ENCODE data around the gene CRYM.
"Not testable (repeated sequence)": the region's sequence is repeated elsewhere in the genome, so short reads cannot be mapped to it uniquely, and the experiment has no call there.

The CRYM gene

GRCh38 chr16:21277045-21277926, 804 bp downstream of the CRYM start:
- no peak for DNase-seq

- no peak for DNase-seq
Observed at GRCh38 chr16:21276090-21276489, 2.0 kb downstream of the CRYM start.

GRCh38 chr16:21275529-21275928, 2.6 kb downstream of the CRYM start:
- DNase-seq: no peak

GRCh38 chr16:21274172-21274726, 3.8 kb downstream of the CRYM start:
- DNase-seq: no peak

GRCh38 chr16:21272763-21273162, 5.3 kb downstream of the CRYM start:
- DNase-seq: not testable (repeated sequence)

GRCh38 chr16:21272253-21272652, 5.8 kb downstream of the CRYM start:
- DNase-seq: no peak

GRCh38 chr16:21268236-21268635, 9.9 kb downstream of the CRYM start:
- no peak for DNase-seq

- no peak for DNase-seq
Observed at GRCh38 chr16:21267298-21267697, 10.8 kb downstream of the CRYM start.

GRCh38 chr16:21265104-21265837, 12.8 kb downstream of the CRYM start:
- no peak for DNase-seq

- no peak for DNase-seq
Observed at GRCh38 chr16:21264571-21265036, 13.5 kb downstream of the CRYM start.

GRCh38 chr16:21263640-21264570, 14.2 kb downstream of the CRYM start:
- DNase-seq: no peak

- DNase-seq: no peak
Observed at GRCh38 chr16:21262779-21263639, 15.1 kb downstream of the CRYM start.

GRCh38 chr16:21260870-21261791, 17.0 kb downstream of the CRYM start:
- DNase-seq: no peak

GRCh38 chr16:21257284-21257683, 20.8 kb downstream of the CRYM start:
- no peak for DNase-seq

GRCh38 chr16:21256636-21257035, 21.5 kb downstream of the CRYM start:
- no peak for DNase-seq

GRCh38 chr16:21253470-21253869, 24.6 kb downstream of the CRYM start:
- no peak for DNase-seq

- DNase-seq: no peak
Observed at GRCh38 chr16:21250072-21250923, 27.8 kb downstream of the CRYM start.

- DNase-seq: not testable (repeated sequence)
Observed at GRCh38 chr16:21248179-21248578, 29.9 kb downstream of the CRYM start.

GRCh38 chr16:21244518-21245215, 33.4 kb downstream of the CRYM start:
- no peak for DNase-seq

Data from NCI-H146 (cell line).